Body of pancreas (tissue), 4 donors: ENCODE results near the gene ADARB1.

ENCODE experiments used
- CTCF ChIP-seq, 7 experiments: fragments of 450-650 bp in 4 of 7; fragments of 200-600 bp in 3 of 7; sonication (generic) in 3 of 7; IDR thresholded peaks; one replicate each; pipeline ENCODE4 v1.5.1; 2016 to 2019; ENCODE audit warnings: antibody characterized with exemption in 7 of 7
- POLR2A ChIP-seq, 3 donors: fragments of 450-650 bp; IDR thresholded peaks; one replicate each; pipeline ENCODE4 v1.6.1; 2016; ENCODE audit warnings: antibody characterized with exemption in 3 of 3, mild to moderate bottlenecking in 2 of 3

GRCh38 chr21:45075596-45076244 lies 1.3 kb downstream of the ADARB1 start:
- TF ChIP-seq CTCF (IDR thresholded peaks at IDR 0.05) (no peak), POLR2A (IDR thresholded peaks at IDR 0.05) (no peak)
